Osteocyte (in vitro differentiated cells): ENCODE data around the gene TRIP10. TPM values are rescaled to one million over a fixed set of nuclear protein-coding genes. Genes with fewer than 3 reads are reported as not detected.

Experiments
- DNase-seq: peaks from one replicate; pipeline ENCODE4 v3.0.0; 2021; ENCODE audit warnings: mixed read lengths; ENCODE audit not compliant: unreplicated experiment; ENCODE audit errors: extremely low spot score
- H3K27ac Mint-ChIP-seq: one replicate; pipeline ENCODE4 v1.8.0; 2021; ENCODE audit warnings: mild to moderate bottlenecking, mixed read lengths; ENCODE audit not compliant: unreplicated experiment
- H3K27me3 Mint-ChIP-seq: one replicate; pipeline ENCODE4 v1.8.0; 2021; ENCODE audit warnings: mixed read lengths; ENCODE audit not compliant: unreplicated experiment
- H3K36me3 Mint-ChIP-seq: one replicate; pipeline ENCODE4 v1.8.0; 2021; ENCODE audit warnings: mixed read lengths; ENCODE audit not compliant: unreplicated experiment
- H3K4me1 Mint-ChIP-seq: one replicate; pipeline ENCODE4 v1.8.0; 2021; ENCODE audit warnings: mixed read lengths; ENCODE audit not compliant: unreplicated experiment
- H3K4me3 Mint-ChIP-seq: one replicate; pipeline ENCODE4 v1.8.0; 2021; ENCODE audit warnings: mild to moderate bottlenecking, moderate library complexity, mixed read lengths; ENCODE audit not compliant: unreplicated experiment
- H3K9me3 Mint-ChIP-seq: one replicate; pipeline ENCODE4 v1.8.0; 2021; ENCODE audit warnings: mixed read lengths; ENCODE audit not compliant: unreplicated experiment
- CTCF ChIP-seq: fragments of 200-600 bp; sonication (generic); IDR thresholded peaks from 2 replicates; pipeline ENCODE4 v1.5.0; 2021; ENCODE audit warnings: antibody characterized with exemption, mild to moderate bottlenecking, moderate library complexity
- total RNA-seq: library from RNA; stranded (reverse); gene quantifications from 2 replicates; pipeline ENCODE4 v1.2.1, GENCODE V29; 2021

TRIP10 gene
- total RNA-seq, 1 donor from 2014 or later: 53.8 TPM

GRCh38 chr19:6721773-6722172 lies 17.7 kb upstream of the TRIP10 start:
- Mint-ChIP-seq H3K4me3 (no peak overlapping the region), H3K9me3 (no peaks in the 10 kb centered on the region), H3K4me1 (peaks cover 3% of the 10 kb centered on the region), H3K36me3 (no peaks in the 10 kb centered on the region), H3K27ac (no peak overlapping the region), H3K27me3 (peaks cover 22% of the 10 kb centered on the region)
- no peak for TF ChIP-seq CTCF
- no peak for DNase-seq

DNA sequence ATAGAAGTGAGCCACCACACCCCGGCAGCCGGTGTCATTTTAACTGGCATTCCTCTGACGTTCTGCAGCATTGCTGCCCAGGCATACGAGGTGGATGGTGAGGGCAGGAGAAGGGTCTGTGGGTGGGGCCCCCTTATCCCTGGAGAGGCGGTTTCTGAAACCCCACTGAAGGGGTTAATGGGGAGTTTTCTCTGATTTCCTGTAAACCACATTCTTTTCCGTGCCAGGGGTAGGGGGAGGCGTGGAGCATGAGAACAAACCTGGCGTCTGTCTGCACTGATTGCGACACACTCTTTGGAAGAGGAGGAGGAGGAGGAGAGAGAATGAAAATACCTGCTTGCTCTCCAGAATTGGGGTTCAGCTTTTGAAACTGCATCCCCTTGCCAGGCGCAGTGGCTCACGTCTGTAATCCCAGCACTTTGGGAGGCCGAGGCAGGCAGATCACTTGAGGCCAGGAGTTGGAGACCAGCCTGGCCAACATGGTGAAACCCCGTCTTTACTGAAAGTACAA lies 16.3 kb upstream of the TRIP10 start:
- peaks cover 21% of the 10 kb centered on the region for H3K27me3 Mint-ChIP-seq
- no peak overlapping the region for H3K4me3 Mint-ChIP-seq

GRCh38 chr19:6723738-6724137 lies 15.7 kb upstream of the TRIP10 start:
- no peak for TF ChIP-seq CTCF
- H3K36me3 Mint-ChIP-seq: no peaks in the 10 kb centered on the region
- H3K4me3 Mint-ChIP-seq: no peak overlapping the region
- no peaks in the 10 kb centered on the region for H3K9me3 Mint-ChIP-seq
- H3K4me1 Mint-ChIP-seq: peaks cover 3% of the 10 kb centered on the region
- H3K27me3 Mint-ChIP-seq: peaks cover 21% of the 10 kb centered on the region
- no peak overlapping the region for H3K27ac Mint-ChIP-seq
- DNase-seq: no peak

More for the DNA sequence above, 16.3 kb upstream of the TRIP10 start:
- Mint-ChIP-seq H3K27ac (no peak overlapping the region), H3K9me3 (no peaks in the 10 kb centered on the region), H3K4me1 (peaks cover 3% of the 10 kb centered on the region), H3K36me3 (no peaks in the 10 kb centered on the region)
- DNase-seq: no peak
- no peak for TF ChIP-seq CTCF

DNA sequence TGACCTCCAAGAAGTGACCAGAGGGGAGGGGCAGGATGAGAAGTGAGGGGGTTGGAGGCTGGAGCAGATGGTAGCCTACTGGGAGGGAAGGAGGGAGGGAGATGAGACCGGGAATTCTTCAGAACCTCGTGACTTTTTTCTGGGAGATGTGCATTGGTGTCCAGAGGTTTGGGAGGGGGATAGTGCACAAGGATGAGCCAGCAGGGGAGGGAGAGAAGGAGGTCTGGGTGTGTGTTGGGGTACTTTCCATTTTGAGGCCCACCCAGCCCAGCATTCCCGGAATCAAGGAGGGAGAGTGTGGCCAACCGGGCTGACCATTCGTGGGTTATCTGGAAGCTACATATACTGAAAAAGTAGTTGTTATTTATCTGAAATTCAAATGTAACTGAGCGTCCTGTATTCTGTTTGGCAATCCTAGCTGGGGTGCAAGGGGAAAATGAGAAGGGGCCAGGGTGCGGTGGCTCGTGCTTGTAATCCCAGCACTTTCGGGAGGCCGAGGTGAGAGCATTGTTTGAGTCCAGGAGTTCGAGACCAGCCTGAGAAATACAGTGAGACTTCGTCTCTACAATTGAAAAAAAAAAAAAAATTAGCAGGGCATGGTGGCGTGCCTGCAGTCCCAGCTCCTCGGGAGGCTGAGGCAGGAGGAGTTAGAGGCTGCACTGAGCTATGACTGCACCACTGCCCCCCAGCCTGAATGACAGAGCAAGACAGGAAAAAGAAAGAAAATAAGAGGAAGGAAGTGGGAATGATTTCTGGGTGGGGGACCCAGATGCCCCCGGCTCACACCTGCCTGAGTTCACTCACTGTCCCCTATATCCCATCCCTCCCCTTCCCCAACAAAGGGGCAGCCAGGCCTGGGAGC lies 14.6 kb upstream of the TRIP10 start:
- no peak overlapping the region for H3K27ac Mint-ChIP-seq

More for the DNA sequence above, 14.6 kb upstream of the TRIP10 start:
- H3K27me3 Mint-ChIP-seq: peaks cover 17% of the 10 kb centered on the region
- peaks cover 3% of the 10 kb centered on the region for H3K4me1 Mint-ChIP-seq
- no peak for TF ChIP-seq CTCF
- DNase-seq: no peak
- H3K4me3 Mint-ChIP-seq: no peak overlapping the region
- H3K36me3 Mint-ChIP-seq: peaks cover 2% of the 10 kb centered on the region
- H3K9me3 Mint-ChIP-seq: no peaks in the 10 kb centered on the region
